ENCODE measurements around the gene CRYAA.

The CRYAA gene

DNA sequence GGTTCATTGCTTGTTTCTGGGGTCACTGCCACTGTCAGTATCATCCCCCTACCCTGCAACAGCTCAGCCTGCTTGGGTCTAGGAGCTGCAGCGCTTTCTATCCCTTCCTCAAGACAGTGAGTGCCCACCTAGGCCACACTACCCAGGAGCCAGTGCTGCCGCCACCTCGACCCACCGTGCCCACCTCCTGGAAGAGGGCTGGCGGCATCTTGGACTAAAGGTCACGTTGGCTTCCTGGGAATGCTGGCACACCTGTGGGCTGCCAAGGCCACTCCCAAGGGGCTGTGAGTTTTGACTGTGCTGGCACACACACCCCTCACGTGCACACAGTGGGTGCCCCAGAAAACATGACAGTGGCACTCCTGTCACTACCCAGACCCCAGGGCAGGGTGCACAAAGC is 22.1 kb downstream of the CRYAA start:
- no peak overlapping the region for H3K27ac ChIP-seq
- TF ChIP-seq, protein P1, sequence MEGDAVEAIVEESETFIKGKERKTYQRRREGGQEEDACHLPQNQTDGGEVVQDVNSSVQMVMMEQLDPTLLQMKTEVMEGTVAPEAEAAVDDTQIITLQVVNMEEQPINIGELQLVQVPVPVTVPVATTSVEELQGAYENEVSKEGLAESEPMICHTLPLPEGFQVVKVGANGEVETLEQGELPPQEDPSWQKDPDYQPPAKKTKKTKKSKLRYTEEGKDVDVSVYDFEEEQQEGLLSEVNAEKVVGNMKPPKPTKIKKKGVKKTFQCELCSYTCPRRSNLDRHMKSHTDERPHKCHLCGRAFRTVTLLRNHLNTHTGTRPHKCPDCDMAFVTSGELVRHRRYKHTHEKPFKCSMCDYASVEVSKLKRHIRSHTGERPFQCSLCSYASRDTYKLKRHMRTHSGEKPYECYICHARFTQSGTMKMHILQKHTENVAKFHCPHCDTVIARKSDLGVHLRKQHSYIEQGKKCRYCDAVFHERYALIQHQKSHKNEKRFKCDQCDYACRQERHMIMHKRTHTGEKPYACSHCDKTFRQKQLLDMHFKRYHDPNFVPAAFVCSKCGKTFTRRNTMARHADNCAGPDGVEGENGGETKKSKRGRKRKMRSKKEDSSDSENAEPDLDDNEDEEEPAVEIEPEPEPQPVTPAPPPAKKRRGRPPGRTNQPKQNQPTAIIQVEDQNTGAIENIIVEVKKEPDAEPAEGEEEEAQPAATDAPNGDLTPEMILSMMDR (conservative IDR thresholded peaks at IDR 0.05) = no peak

DNA sequence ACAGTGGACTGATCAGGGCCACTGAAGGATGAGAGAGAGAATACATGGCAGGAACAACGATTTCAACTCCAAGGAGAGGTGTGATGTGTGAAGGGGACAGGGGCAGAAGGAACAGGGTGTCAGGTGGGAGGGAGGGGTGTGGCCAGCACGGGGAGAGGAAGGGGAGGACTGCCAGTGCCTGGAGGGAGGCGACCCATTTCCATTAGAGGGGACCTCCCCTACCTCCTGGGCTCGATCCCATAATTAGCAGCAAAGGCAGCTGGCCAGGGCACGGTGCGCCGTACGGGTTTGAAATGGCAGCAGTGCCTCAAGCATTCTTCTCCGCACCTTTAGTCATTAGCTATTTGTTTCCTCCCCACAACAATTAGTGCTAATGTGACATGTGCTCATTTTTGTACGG is 22.7 kb downstream of the CRYAA start:
- no peak overlapping the region for H3K27ac ChIP-seq

DNA sequence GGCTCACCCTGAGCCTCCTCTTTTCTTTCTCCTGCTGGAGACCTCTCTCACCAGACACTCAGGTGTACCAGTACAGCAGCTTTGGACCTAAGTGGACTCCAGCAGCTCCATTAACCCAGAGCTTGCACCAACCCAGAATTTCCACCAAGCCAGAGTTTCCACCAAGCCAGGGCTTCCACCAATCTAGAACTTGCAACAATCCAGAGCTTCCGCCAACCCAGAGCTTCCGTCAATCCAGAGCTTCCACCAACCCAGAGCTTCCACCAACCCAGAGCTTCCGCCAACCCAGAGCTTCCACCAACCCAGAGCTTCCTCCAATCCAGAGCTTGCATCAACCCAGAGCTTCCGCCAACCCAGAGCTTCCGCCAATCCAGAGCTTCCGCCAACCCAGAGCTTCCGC is 23.2 kb downstream of the CRYAA start:
- no peak overlapping the region for H3K27ac ChIP-seq
- TF ChIP-seq, protein P1 (conservative IDR thresholded peaks at IDR 0.05) = no peak

More for the DNA sequence above, 22.7 kb downstream of the CRYAA start:
- TF ChIP-seq, protein P1 (conservative IDR thresholded peaks at IDR 0.05) = no peak

DNA sequence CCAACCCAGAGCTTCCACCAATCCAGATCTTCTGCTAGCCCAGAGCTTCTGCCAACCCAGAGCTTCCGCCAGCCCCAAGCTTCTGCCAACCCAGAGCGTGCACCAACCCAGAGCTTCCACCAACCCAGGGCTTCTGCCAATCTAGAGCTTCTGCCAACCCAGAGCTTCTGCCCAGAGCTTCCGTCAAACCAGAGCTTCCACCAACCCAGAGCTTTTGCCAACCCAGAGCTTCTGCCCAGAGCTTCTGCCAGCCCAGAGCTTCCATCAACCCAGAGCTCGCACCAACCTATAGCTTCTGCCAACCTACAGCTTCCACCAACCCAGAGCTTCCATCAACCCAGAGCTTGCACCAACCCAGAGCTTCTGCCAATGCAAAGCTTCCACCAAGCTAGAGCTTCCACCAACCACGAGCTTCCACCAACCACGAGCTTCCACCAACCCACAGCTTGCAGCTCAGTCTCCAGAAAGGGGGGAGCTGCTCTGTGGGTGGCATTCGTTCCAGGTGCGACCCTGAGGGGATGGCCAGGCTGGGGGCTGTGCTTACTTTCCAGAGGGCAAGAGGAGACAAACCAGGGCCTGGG is 23.8 kb downstream of the CRYAA start:
- no peak overlapping the region for H3K27ac ChIP-seq
- TF ChIP-seq, protein P1 (conservative IDR thresholded peaks at IDR 0.05) = no peak

DNA sequence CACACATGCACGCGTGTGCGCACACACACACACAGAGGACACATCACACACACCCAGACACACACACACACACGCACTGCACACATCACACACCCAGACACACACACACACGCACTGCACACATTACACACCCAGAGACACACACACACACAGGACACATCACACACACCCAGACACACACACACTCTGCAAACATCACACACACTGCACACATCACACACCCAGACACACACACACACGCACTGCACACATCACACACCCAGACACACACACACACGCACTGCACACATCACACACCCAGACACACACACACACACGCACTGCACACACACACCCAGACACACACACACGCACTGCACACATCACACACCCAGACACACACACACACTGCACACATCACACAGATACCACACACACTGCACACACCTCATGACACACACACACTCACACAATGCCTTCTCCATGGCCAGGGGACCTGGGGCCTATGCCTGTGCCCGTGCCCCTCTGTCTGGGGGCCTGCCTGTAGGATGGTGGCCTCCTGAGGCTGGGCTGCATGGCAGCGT is 24.4 kb downstream of the CRYAA start:
- H3K27ac ChIP-seq = no peak overlapping the region
- TF ChIP-seq, protein P1 (conservative IDR thresholded peaks at IDR 0.05) = no peak

DNA sequence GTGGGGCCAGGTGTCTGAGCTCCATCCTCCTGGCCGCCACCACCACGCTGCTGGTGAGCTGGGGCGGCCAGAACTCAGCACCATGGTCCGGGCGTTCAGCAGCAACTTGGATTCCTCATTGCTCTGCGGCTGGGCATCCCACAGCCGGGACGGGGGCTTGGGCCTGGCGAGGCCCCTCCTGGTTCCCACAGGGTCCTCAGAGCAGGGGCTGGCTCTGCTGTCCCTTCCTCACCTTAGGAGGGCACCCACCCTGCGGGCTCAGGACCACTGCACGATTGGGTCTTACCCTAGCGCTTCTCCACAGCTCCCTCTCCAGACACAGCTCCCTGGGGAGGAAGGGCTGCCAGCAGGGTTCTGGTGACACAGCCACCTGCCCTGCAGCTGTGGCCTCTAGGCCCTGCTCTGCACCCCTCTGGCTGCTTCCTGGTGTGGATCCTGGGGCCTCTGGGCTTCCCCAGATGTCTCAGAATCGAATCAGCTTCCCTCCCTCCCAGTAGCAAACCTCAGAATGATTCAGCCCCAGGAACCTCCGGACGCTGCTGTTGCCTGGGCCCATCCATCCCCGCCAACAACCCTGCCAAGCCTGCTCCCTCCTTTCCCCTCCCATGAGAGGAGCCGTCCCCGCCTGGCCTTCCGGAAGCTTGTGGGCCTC is 25.0 kb downstream of the CRYAA start:
- no peak overlapping the region for H3K27ac ChIP-seq

More for the DNA sequence above, 25.0 kb downstream of the CRYAA start:
- TF ChIP-seq, protein P1 (conservative IDR thresholded peaks at IDR 0.05) = no peak

Measured in VCaP (cell line).